Right lobe of liver (tissue), 6 donors: ENCODE measurements around the gene BMPER. TPM values are rescaled to one million over a fixed set of nuclear protein-coding genes. Genes with fewer than 3 reads are reported as not detected.
A peak's percentile ranks its signal among the peaks of the same experiment; 100 is the strongest.

ENCODE experiments used
- ATAC-seq, 4 donors: fragments of 200-7000 bp; cut with Tn5 transposase; one replicate each; pipeline ENCODE4 v1.9.1; 2020; ENCODE audit warnings: mild to moderate bottlenecking in 4 of 4, moderate library complexity in 4 of 4
- DNase-seq, 3 donors: peaks; one replicate each; pipeline ENCODE4 v3.0.0-alpha.2; 2020
- H3K27ac ChIP-seq, 3 donors: fragments of 200-600 bp; one replicate each; pipeline ENCODE4 v1.8.0; 2022
- H3K27me3 ChIP-seq, 2 donors: fragments of 200-600 bp; one replicate each; pipeline ENCODE4 v1.8.0; 2022
- H3K36me3 ChIP-seq, 4 donors: fragments of 200-600 bp; sonication (generic) in 1 of 4; one replicate each; pipeline versions ENCODE4 v1.5.1 to v1.8.0; 2017 to 2022; ENCODE audit warnings: control low read depth in 1 of 4
- H3K4me1 ChIP-seq, 4 donors: fragments of 200-600 bp; sonication (generic) in 1 of 4; one replicate each; pipeline versions ENCODE4 v1.5.1 to v1.8.0; 2017 to 2022; ENCODE audit warnings: control low read depth in 1 of 4
- H3K4me3 ChIP-seq, 3 donors: fragments of 200-600 bp; one replicate each; pipeline ENCODE4 v1.8.0; 2022
- H3K9me3 ChIP-seq, 4 donors: fragments of 200-600 bp; sonication (generic) in 1 of 4; one replicate each; pipeline versions ENCODE4 v1.5.1 to v1.8.0; 2017 to 2022; ENCODE audit warnings: control low read depth in 1 of 4
- CTCF ChIP-seq, 4 donors: fragments of 200-600 bp in 3 of 4; fragments of 450-650 bp in 1 of 4; IDR thresholded peaks; one replicate each; pipeline versions ENCODE4 v1.5.1 to v1.8.0; 2016 to 2022; ENCODE audit warnings: antibody characterized with exemption in 4 of 4, mild to moderate bottlenecking in 2 of 4
- POLR2A ChIP-seq: fragments of 450-650 bp; IDR thresholded peaks from one replicate; pipeline ENCODE4 v1.6.1; 2017; ENCODE audit warnings: antibody characterized with exemption, mild to moderate bottlenecking
- WGBS: methylation state at CpG from one replicate; pipeline ENCODE4 v1.1.6; 2018; ENCODE audit warnings: low coverage, low lambda C conversion rate; ENCODE audit not compliant: insufficient coverage; ENCODE audit errors: missing lambda C conversion rate; 5-methylcytosine and 5-hydroxymethylcytosine counted together
- intact Hi-C, 2 donors: fragments of 100-400 bp; cut with DNase I; formaldehyde crosslinking; loops; one replicate each; pipeline versions ENCODE4 v1.11.2 to v1.14.1; 2022
- total RNA-seq, 6 experiments: library from RNA; depleted of rRNA in 2 of 6; stranded (reverse); fragments of >200 nt in 2 of 6; fragmentation: NEBNext Ultra II Directional in 3 of 6; extraction: Animal tissue kit (Norgen Biotek cat#: 25700) in 3 of 6; gene quantifications; one replicate each; pipeline versions ENCODE4 v1.1.0 to v1.2.4, GENCODE V29; 2016 to 2023
- donor health status: DM: no; HTN: yes; CAD: no.
- donor health status: DM: no; HTN: no; CAD: no.
- donor health status: DM: no; HTN: no; CAD: no.
- donor health status: DM: no; HTN: yes; CAD: no.
- donor health status: DM: no; HTN: yes; CAD: no.

Gene BMPER
- total RNA-seq, 6 experiments from 2014 or later = 5.8 to 17.1 (median 10.4) TPM

- intact Hi-C loops = no loop called here
- Histone ChIP-seq H3K27me3 (no peaks in the 10 kb centered on the region), H3K4me1 (no peaks in the 10 kb centered on the region), H3K27ac (no peak overlapping the region), H3K36me3 (no peaks in the 10 kb centered on the region), H3K9me3 (no peaks in the 10 kb centered on the region), H3K4me3 (no peak overlapping the region)
- DNase-seq = no peak
- TF ChIP-seq POLR2A (no peak), CTCF (IDR thresholded peaks at IDR 0.05) (no peak)
- 33% methylated on average over 1 of the region's 9 CpGs for WGBS
- ATAC-seq = no peak
These were observed 226.0 kb downstream of the BMPER start for GRCh38 chr7:34131371-34131770.

- no peak for ATAC-seq
- Histone ChIP-seq H3K36me3 (no peaks in the 10 kb centered on the region), H3K27ac (no peak overlapping the region), H3K27me3 (no peaks in the 10 kb centered on the region), H3K4me1 (no peaks in the 10 kb centered on the region), H3K4me3 (no peak overlapping the region), H3K9me3 (no peaks in the 10 kb centered on the region)
- 67% methylated on average over 8 of the region's 8 CpGs for WGBS
- intact Hi-C loops = no loop called here
- TF ChIP-seq CTCF (IDR thresholded peaks at IDR 0.05) (no peak), POLR2A (no peak)
- no peak for DNase-seq
These were observed 228.1 kb downstream of the BMPER start for GRCh38 chr7:34133356-34133982.

GRCh38 chr7:34133983-34134782, 228.8 kb downstream of the BMPER start:
- TF ChIP-seq CTCF (IDR thresholded peaks at IDR 0.05) (peak; percentile 18 to 63 (median 58)), POLR2A (no peak)
- H3K27me3 ChIP-seq = no peaks in the 10 kb centered on the region

GRCh38 chr7:34135924-34136323, 230.6 kb downstream of the BMPER start:
- H3K27ac ChIP-seq = no peak overlapping the region
- WGBS = 38% methylated on average over 3 of the region's 4 CpGs
- TF ChIP-seq POLR2A (no peak), CTCF (IDR thresholded peaks at IDR 0.05) (no peak)
- H3K4me1 ChIP-seq = no peaks in the 10 kb centered on the region
- H3K9me3 ChIP-seq = no peaks in the 10 kb centered on the region
- H3K27me3 ChIP-seq = no peaks in the 10 kb centered on the region
- H3K4me3 ChIP-seq = no peak overlapping the region
- intact Hi-C loops = no loop called here
- ATAC-seq (peak in 3 of 4 donors; percentile 20 to 51 (median 32)), DNase-seq (peak in 1 of 3 donors; percentile 72)
- no peaks in the 10 kb centered on the region for H3K36me3 ChIP-seq

More at GRCh38 chr7:34133983-34134782, 228.8 kb downstream of the BMPER start:
- Histone ChIP-seq H3K9me3 (no peaks in the 10 kb centered on the region), H3K4me1 (no peaks in the 10 kb centered on the region), H3K27ac (no peak overlapping the region), H3K4me3 (no peak overlapping the region), H3K36me3 (no peaks in the 10 kb centered on the region)
- intact Hi-C loops = no loop called here
- peak; percentile 73 to 87 (median 82) for ATAC-seq
- WGBS = 17% methylated on average over 12 of the region's 12 CpGs
- peak in 2 of 3 donors; percentile 56 to 58 for DNase-seq
